K562 (cell line): ENCODE data around the gene TPGS1. TPM values are rescaled to one million over a fixed set of nuclear protein-coding genes. Genes with fewer than 3 reads are reported as not detected.

Experiments used
- BCOR ChIP-seq: fragments of 450-650 bp; IDR thresholded peaks from 2 replicates; pipeline ENCODE4 v1.6.1; 2016
- BRF1 ChIP-seq: IDR thresholded peaks from 3 replicates; pipeline ENCODE4 v1.6.1; 2011; ENCODE audit warnings: borderline replicate concordance, mild to moderate bottlenecking; ENCODE audit not compliant: insufficient read length; ENCODE audit errors: extremely low read depth
- CAMTA2 ChIP-seq: fragments of 250-450 bp; sonication (Bioruptor Pico); conservative IDR thresholded peaks from 2 replicates; pipeline ENCODE4 v1.5.1; 2022
- CREB1 ChIP-seq, 2 experiments: sonication (generic) in 1 of 2; formaldehyde crosslinking in 1 of 2; IDR thresholded peaks; 2 replicates each; pipeline versions ENCODE4 v1.6.1 to v1.8.0; 2012 to 2022; ENCODE audit warnings: inconsistent platforms in 1 of 2, mild to moderate bottlenecking in 1 of 2, missing genetic modification reagents in 1 of 2, moderate library complexity in 1 of 2
- FOS ChIP-seq: IDR thresholded peaks from 3 replicates; pipeline ENCODE4 v1.6.1; 2011; ENCODE audit not compliant: insufficient read length; ENCODE audit errors: extremely low read depth
- FOXJ3 ChIP-seq: sonication (generic); formaldehyde crosslinking; IDR thresholded peaks from 2 replicates; pipeline ENCODE4 v1.4.0; 2020; ENCODE audit warnings: mild to moderate bottlenecking, missing genetic modification reagents
- HINFP ChIP-seq: fragments of 450-650 bp; conservative IDR thresholded peaks from 2 replicates; pipeline ENCODE4 v1.6.1; 2016; ENCODE audit warnings: missing genetic modification characterization, low read depth, mild to moderate bottlenecking, control low read depth, missing compliant biosample characterization
- NFIC ChIP-seq: fragments of 450-650 bp; IDR thresholded peaks from 2 replicates; pipeline ENCODE4 v1.6.1; 2017; ENCODE audit warnings: mild to moderate bottlenecking, inconsistent platforms
- NFIX ChIP-seq: fragments of 250-450 bp; sonication (Bioruptor Pico); IDR thresholded peaks from 2 replicates; pipeline ENCODE4 v1.4.0; 2020; ENCODE audit warnings: low read depth, mild to moderate bottlenecking, moderate library complexity
- NKRF ChIP-seq: fragments of 450-650 bp; IDR thresholded peaks from 2 replicates; pipeline ENCODE4 v1.6.1; 2016; ENCODE audit warnings: borderline replicate concordance
- PYGO2 ChIP-seq: fragments of 450-650 bp; IDR thresholded peaks from 2 replicates; pipeline ENCODE4 v1.6.1; 2016; ENCODE audit warnings: mild to moderate bottlenecking, missing genetic modification characterization, moderate library complexity, missing compliant biosample characterization
- RBM39 ChIP-seq: fragments of 200-400 bp; formaldehyde crosslinking; optimal IDR thresholded peaks from 2 replicates; pipeline ENCODE3; 2018; ENCODE audit warnings: low read depth, low read length
- SLC30A9 ChIP-seq: fragments of 250-450 bp; sonication (Bioruptor Pico); IDR thresholded peaks from 2 replicates; pipeline ENCODE4 v1.8.0; 2022; ENCODE audit warnings: mild to moderate bottlenecking, moderate library complexity
- SMAD4 ChIP-seq: fragments of 250-450 bp; sonication (Bioruptor Pico); conservative IDR thresholded peaks from 2 replicates; pipeline ENCODE4 v1.8.0; 2021; ENCODE audit warnings: inconsistent platforms, mild to moderate bottlenecking, moderate library complexity
- SMC3 ChIP-seq: conservative IDR thresholded peaks from 2 replicates; pipeline ENCODE4 v1.6.1; 2011; ENCODE audit warnings: low read depth, low read length, improper control_type of control experiment; ENCODE audit not compliant: insufficient read depth
- STAT5B ChIP-seq: fragments of 250-450 bp; sonication (Bioruptor Pico); IDR thresholded peaks from 2 replicates; pipeline ENCODE4 v1.8.0; 2021; ENCODE audit warnings: mild to moderate bottlenecking, inconsistent platforms
- ZNF280B ChIP-seq: fragments of 250-450 bp; sonication (Bioruptor Pico); IDR thresholded peaks from 2 replicates; pipeline ENCODE4 v1.5.1; 2021; ENCODE audit warnings: mild to moderate bottlenecking
- ZNF395 ChIP-seq: fragments of 200-800 bp; sonication (Bioruptor generic); IDR thresholded peaks from 2 replicates; pipeline ENCODE4 v1.6.1; 2017; ENCODE audit warnings: missing genetic modification characterization, missing compliant biosample characterization
- polyA plus RNA-seq, 8 experiments: library from polyadenylated mRNA; depleted of rRNA in 4 of 8; stranded (reverse) in 5 of 8; unstranded in 3 of 8; fragments of >200 nt; fragmentation: Nextera tagmentation in 2 of 8; fragmentation: Illumina TruSeq in 1 of 8; extraction: Ambion mirVana in 2 of 8; extraction: Trizol in 1 of 8; gene quantifications; 2 replicates each; pipeline versions ENCODE4 v1.2.1 to v1.2.3, GENCODE V29; 2011 to 2014; ENCODE audit warnings: inconsistent platforms in 1 of 8, missing spikeins in 1 of 8
- total RNA-seq, 7 experiments: library from RNA; depleted of rRNA in 6 of 7; stranded (reverse); fragments of >200 nt in 6 of 7; fragmentation: Illumina TruSeq in 2 of 7; extraction: Trizol in 2 of 7; gene quantifications; 2 replicates each; pipeline versions ENCODE4 v1.2.1 to v1.2.3, GENCODE V29; 2011 to 2021; ENCODE audit warnings: low replicate concordance in 1 of 7

The TPGS1 gene
- total and polyA plus RNA-seq, 9 of the 15 experiments (the other 6 are each of a cell fraction or from before 2014, with no cell fraction given): 0.30 to 31.6 (median 1.2) TPM; not detected in 2

- TF ChIP-seq NFIC (peak; percentile 99), SMC3 (no peak), PYGO2 (tag) (peak; percentile 34; the same call in 1 of the 2 replicates), NKRF (peak; percentile 63; the same call in 1 of the 2 replicates), SMAD4 (CRISPR knock-in tag) (peak; percentile 79), CAMTA2 (CRISPR knock-in tag) (no peak), FOXJ3 (CRISPR knock-in tag) (no peak), ZNF280B (CRISPR knock-in tag) (no peak), CREB1 (IDR thresholded peaks at IDR 0.05) (peak; percentile 25; the same call in 1 of the 2 replicates), CREB1 (CRISPR knock-in tag; IDR thresholded peaks at IDR 0.05) (peak; percentile 71), BCOR (no peak), HINFP (tag) (peak; percentile 69), STAT5B (no peak), ZNF395 (peak; percentile 94), FOS (peak; percentile 16), NFIX (peak; percentile 3; the same call in 1 of the 2 replicates), RBM39 (no peak), SLC30A9 (CRISPR knock-in tag) (no peak), BRF1 (no peak)
Measured at GRCh38 chr19:507286-508203, at the start of gene TPGS1 (continued).
